Loucy (cell line): Measurements from ENCODE around the gene PIBF1.

ENCODE experiments used
- H2AFZ ChIP-seq: fragments of 200-600 bp; sonication (generic); 2 replicates; pipeline ENCODE4 v1.6.0; 2016; ENCODE audit warnings: antibody characterized with exemption, mild to moderate bottlenecking, low read length, moderate library complexity
- H3F3A ChIP-seq: fragments of 200-600 bp; 2 replicates; pipeline ENCODE4 v1.6.0; 2016; ENCODE audit warnings: antibody characterized with exemption, low read depth, mild to moderate bottlenecking
- H3K27me3 ChIP-seq: fragments of 200-600 bp; sonication (generic); 2 replicates; pipeline ENCODE4 v1.6.1; 2014; ENCODE audit warnings: low read length, mild to moderate bottlenecking; ENCODE audit not compliant: insufficient read depth, poor library complexity, severe bottlenecking
- H3K36me3 ChIP-seq: fragments of 200-600 bp; sonication (generic); 2 replicates; pipeline ENCODE4 v1.6.1; 2016; ENCODE audit warnings: low read length; ENCODE audit not compliant: insufficient read depth
- H3K4me1 ChIP-seq: fragments of 200-600 bp; sonication (generic); 2 replicates; pipeline ENCODE4 v1.5.1; 2014; ENCODE audit warnings: low read length, mild to moderate bottlenecking; ENCODE audit not compliant: insufficient read depth, poor library complexity, severe bottlenecking
- H3K4me2 ChIP-seq: fragments of 200-600 bp; sonication (generic); 2 replicates; pipeline ENCODE4 v1.6.0; 2014; ENCODE audit warnings: antibody characterized with exemption, low read length, low read depth, mild to moderate bottlenecking; ENCODE audit not compliant: poor library complexity, severe bottlenecking
- H3K4me3 ChIP-seq: fragments of 200-600 bp; sonication (generic); 2 replicates; pipeline ENCODE4 v1.5.1; 2014; ENCODE audit warnings: low read length, mild to moderate bottlenecking, mixed read lengths; ENCODE audit not compliant: poor library complexity, severe bottlenecking
- H3K79me2 ChIP-seq: fragments of 200-600 bp; sonication (generic); 2 replicates; pipeline ENCODE4 v1.6.1; 2014; ENCODE audit warnings: low read length; ENCODE audit not compliant: insufficient read depth
- H3K9ac ChIP-seq: fragments of 200-600 bp; sonication (generic); 2 replicates; pipeline ENCODE4 v1.6.0; 2014; ENCODE audit warnings: mild to moderate bottlenecking, low read depth, low read length, moderate library complexity; ENCODE audit not compliant: poor library complexity, severe bottlenecking
- H3K9me2 ChIP-seq: fragments of 200-600 bp; sonication (generic); replicated peaks from 2 replicates; pipeline ENCODE4 v1.6.1; 2016; ENCODE audit warnings: low read depth, low read length, mixed read lengths
- H3K9me3 ChIP-seq: fragments of 200-600 bp; sonication (generic); 2 replicates; pipeline ENCODE4 v1.6.1; 2014; ENCODE audit warnings: mild to moderate bottlenecking, antibody characterized with exemption, low read length, low read depth; ENCODE audit not compliant: insufficient read depth
- H4K20me1 ChIP-seq: fragments of 200-600 bp; sonication (generic); 2 replicates; pipeline ENCODE4 v1.6.0; 2014; ENCODE audit warnings: antibody characterized with exemption, low read length, mild to moderate bottlenecking; ENCODE audit not compliant: insufficient read depth, poor library complexity, severe bottlenecking
- CTCF ChIP-seq: fragments of 200-600 bp; sonication (generic); conservative IDR thresholded peaks from 2 replicates; pipeline ENCODE4 v1.5.1; 2014; ENCODE audit warnings: mild to moderate bottlenecking, antibody characterized with exemption, low read length
- EZH2phosphoT487 ChIP-seq: fragments of 200-600 bp; IDR thresholded peaks from 2 replicates; pipeline ENCODE4 v1.6.1; 2018; ENCODE audit warnings: antibody characterized with exemption, mild to moderate bottlenecking, moderate library complexity, borderline replicate concordance

Gene PIBF1

GRCh38 chr13:72864142-72865011 lies 82.4 kb downstream of the PIBF1 start:
- Histone ChIP-seq H3K9me2 (no peaks in the 10 kb centered on the region), H3F3A (no peaks in the 10 kb centered on the region), H2AFZ (no peak overlapping the region), H3K4me3 (no peak overlapping the region), H3K4me1 (no peaks in the 10 kb centered on the region), H3K79me2 (no peaks in the 10 kb centered on the region), H3K4me2 (no peak overlapping the region), H4K20me1 (peaks cover under 1% of the 10 kb centered on the region), H3K27me3 (no peaks in the 10 kb centered on the region), H3K9me3 (no peaks in the 10 kb centered on the region), H3K9ac (no peak overlapping the region), H3K36me3 (peaks cover 13% of the 10 kb centered on the region; the same call in 1 of the 2 replicates)
- no peak for TF ChIP-seq CTCF
- no peak for TF ChIP-seq EZH2phosphoT487

GRCh38 chr13:72868229-72868628 lies 86.3 kb downstream of the PIBF1 start:
- no peaks in the 10 kb centered on the region for H3K79me2 ChIP-seq

GRCh38 chr13:72875233-72875632 lies 93.3 kb downstream of the PIBF1 start:
- Histone ChIP-seq H3K79me2 (no peaks in the 10 kb centered on the region), H3K9ac (no peak overlapping the region), H3K27me3 (no peaks in the 10 kb centered on the region), H2AFZ (no peak overlapping the region), H3K4me2 (no peak overlapping the region), H3K4me1 (peaks cover 10% of the 10 kb centered on the region), H3K9me3 (0 out of 2 replicates have a peak, but pooled peaks cover 3% of the 10 kb centered on the region), H4K20me1 (no peaks in the 10 kb centered on the region), H3F3A (no peaks in the 10 kb centered on the region), H3K36me3 (peaks cover 26% of the 10 kb centered on the region; the same call in 1 of the 2 replicates), H3K4me3 (no peak overlapping the region), H3K9me2 (no peaks in the 10 kb centered on the region)
- TF ChIP-seq CTCF: no peak
- TF ChIP-seq EZH2phosphoT487: no peak

More at GRCh38 chr13:72868229-72868628, 86.3 kb downstream of the PIBF1 start:
- Histone ChIP-seq H2AFZ (no peak overlapping the region), H3K4me3 (no peak overlapping the region), H3K4me1 (no peaks in the 10 kb centered on the region), H3K4me2 (no peak overlapping the region), H3K9me3 (no peaks in the 10 kb centered on the region), H3K27me3 (no peaks in the 10 kb centered on the region), H3K9ac (no peak overlapping the region), H3F3A (no peaks in the 10 kb centered on the region), H4K20me1 (no peaks in the 10 kb centered on the region), H3K36me3 (peaks cover 13% of the 10 kb centered on the region; the same call in 1 of the 2 replicates), H3K9me2 (no peaks in the 10 kb centered on the region)
- TF ChIP-seq EZH2phosphoT487 (no peak), CTCF (no peak)
